Mesothelial cell of epicardium (in vitro differentiated cells): Measurements from ENCODE around the gene RECQL5. TPM values are rescaled to one million over a fixed set of nuclear protein-coding genes. Genes with fewer than 3 reads are reported as not detected.
"Not testable (repeated sequence)": the region's sequence is repeated elsewhere in the genome, so short reads cannot be mapped to it uniquely, and the experiment has no call there.

Experiments
- DNase-seq, 2 experiments: peaks; one replicate each; pipeline ENCODE4 v3.0.0; 2021; ENCODE audit warnings: low spot score in 2 of 2; ENCODE audit not compliant: unreplicated experiment in 2 of 2
- H3K27ac Mint-ChIP-seq: 2 replicates; pipeline ENCODE4 v1.8.0; 2021; ENCODE audit warnings: mixed read lengths
- H3K27me3 Mint-ChIP-seq: 2 replicates; pipeline ENCODE4 v1.8.0; 2021; ENCODE audit warnings: low read depth, mixed read lengths
- H3K36me3 Mint-ChIP-seq: 2 replicates; pipeline ENCODE4 v1.8.0; 2021; ENCODE audit warnings: mixed read lengths
- H3K4me1 Mint-ChIP-seq: 2 replicates; pipeline ENCODE4 v1.8.0; 2021; ENCODE audit warnings: mixed read lengths
- H3K4me3 Mint-ChIP-seq: 2 replicates; pipeline ENCODE4 v1.8.0; 2021; ENCODE audit warnings: mild to moderate bottlenecking, moderate library complexity, mixed read lengths
- H3K9me3 Mint-ChIP-seq: 2 replicates; pipeline ENCODE4 v1.8.0; 2021; ENCODE audit warnings: mixed read lengths
- CTCF ChIP-seq: fragments of 200-600 bp; sonication (generic); IDR thresholded peaks from one replicate; pipeline ENCODE4 v1.5.0; 2021; ENCODE audit warnings: antibody characterized with exemption; ENCODE audit not compliant: unreplicated experiment
- total RNA-seq: library from RNA; stranded (reverse); gene quantifications from 3 replicates; pipeline ENCODE4 v1.2.1, GENCODE V29; 2021

RECQL5 gene
- total RNA-seq, 1 donor from 2014 or later: 62.6 TPM

GRCh38 chr17:75639327-75639726 is 27.6 kb downstream of the RECQL5 start:
- no peak for TF ChIP-seq CTCF
- no peak for DNase-seq
- no peaks in the 10 kb centered on the region for H3K27me3 Mint-ChIP-seq
- H3K4me3 Mint-ChIP-seq: no peak overlapping the region
- H3K9me3 Mint-ChIP-seq: no peaks in the 10 kb centered on the region
- no peaks in the 10 kb centered on the region for H3K36me3 Mint-ChIP-seq
- H3K27ac Mint-ChIP-seq: no peak overlapping the region
- H3K4me1 Mint-ChIP-seq: peaks cover 25% of the 10 kb centered on the region

- Mint-ChIP-seq H3K4me1 (peaks cover 30% of the 10 kb centered on the region), H3K27ac (no peak overlapping the region), H3K36me3 (no peaks in the 10 kb centered on the region), H3K9me3 (no peaks in the 10 kb centered on the region), H3K27me3 (no peaks in the 10 kb centered on the region), H3K4me3 (no peak overlapping the region)
- TF ChIP-seq CTCF: no peak
- peak in 1 of 2 experiments; percentile 8 for DNase-seq
These were observed 28.1 kb downstream of the RECQL5 start for GRCh38 chr17:75638893-75639292.

GRCh38 chr17:75638039-75638438 is 28.9 kb downstream of the RECQL5 start:
- not testable (repeated sequence) for DNase-seq, H3K9me3 Mint-ChIP-seq, H3K27me3 Mint-ChIP-seq, H3K4me3 Mint-ChIP-seq, H3K27ac Mint-ChIP-seq, H3K36me3 Mint-ChIP-seq
- peaks cover 38% of the 10 kb centered on the region for H3K4me1 Mint-ChIP-seq

- H3K27ac Mint-ChIP-seq: no peak overlapping the region
- H3K9me3 Mint-ChIP-seq: no peaks in the 10 kb centered on the region
- TF ChIP-seq CTCF: no peak
- no peak overlapping the region for H3K4me3 Mint-ChIP-seq
- DNase-seq: peak in 1 of 2 experiments; percentile 11
- peaks cover 37% of the 10 kb centered on the region for H3K4me1 Mint-ChIP-seq
- H3K27me3 Mint-ChIP-seq: no peaks in the 10 kb centered on the region
- H3K36me3 Mint-ChIP-seq: no peaks in the 10 kb centered on the region
These were observed 29.4 kb downstream of the RECQL5 start for GRCh38 chr17:75637551-75637950.

GRCh38 chr17:75637143-75637538 is 29.8 kb downstream of the RECQL5 start:
- H3K9me3 Mint-ChIP-seq: no peaks in the 10 kb centered on the region
- peaks cover 33% of the 10 kb centered on the region for H3K4me1 Mint-ChIP-seq
- H3K27me3 Mint-ChIP-seq: no peaks in the 10 kb centered on the region
- TF ChIP-seq CTCF: no peak
- H3K4me3 Mint-ChIP-seq: no peak overlapping the region
- H3K27ac Mint-ChIP-seq: no peak overlapping the region
- no peaks in the 10 kb centered on the region for H3K36me3 Mint-ChIP-seq
- DNase-seq: no peak

- TF ChIP-seq CTCF: no peak
- DNase-seq: peak in 1 of 2 experiments; percentile 14
- Mint-ChIP-seq H3K36me3 (no peaks in the 10 kb centered on the region), H3K4me3 (no peak overlapping the region), H3K27me3 (no peaks in the 10 kb centered on the region), H3K4me1 (peaks cover 27% of the 10 kb centered on the region), H3K27ac (no peak overlapping the region), H3K9me3 (no peaks in the 10 kb centered on the region)
These were observed 30.4 kb downstream of the RECQL5 start for GRCh38 chr17:75636381-75637142.
